Transverse colon (tissue), 3 donors: Measurements from ENCODE around the gene HAX1.

ENCODE experiments used
- EP300 ChIP-seq: sonication (generic); formaldehyde crosslinking; IDR thresholded peaks from one replicate; pipeline ENCODE4 v1.6.1; 2017; ENCODE audit warnings: antibody characterized with exemption, low read depth
- TF ChIP-seq, protein P1 (sequence below), 5 experiments: fragments of 200-600 bp in 3 of 5; fragments of 450-650 bp in 2 of 5; sonication (generic) in 3 of 5; IDR thresholded peaks; 1 replicate in 2 of 5; 2 replicates in 3 of 5; pipeline ENCODE4 v1.5.1; 2016 to 2017; ENCODE audit warnings: antibody characterized with exemption in 5 of 5, inconsistent platforms in 3 of 5, mild to moderate bottlenecking in 2 of 5, moderate library complexity in 1 of 5

DNA sequence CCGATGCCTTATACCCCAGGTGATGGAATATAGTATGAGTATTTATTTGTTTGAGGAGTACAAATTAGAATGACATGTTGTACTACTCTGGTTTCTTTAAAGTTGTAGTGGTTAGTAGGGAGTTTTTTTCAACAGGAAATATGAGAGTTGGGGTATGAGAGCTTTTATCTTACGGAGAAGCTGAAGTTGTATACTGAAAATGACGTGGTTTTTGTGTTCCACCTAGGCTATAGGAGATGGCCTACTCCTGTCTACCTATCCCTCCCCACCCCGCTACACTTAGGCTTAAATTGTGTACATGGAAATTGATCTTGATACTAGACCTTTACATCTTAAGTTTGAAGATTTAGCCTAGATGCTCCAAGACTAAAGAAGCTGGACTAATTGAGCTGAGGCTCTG is 6.8 kb upstream of the HAX1 start:
- TF ChIP-seq, protein P1, sequence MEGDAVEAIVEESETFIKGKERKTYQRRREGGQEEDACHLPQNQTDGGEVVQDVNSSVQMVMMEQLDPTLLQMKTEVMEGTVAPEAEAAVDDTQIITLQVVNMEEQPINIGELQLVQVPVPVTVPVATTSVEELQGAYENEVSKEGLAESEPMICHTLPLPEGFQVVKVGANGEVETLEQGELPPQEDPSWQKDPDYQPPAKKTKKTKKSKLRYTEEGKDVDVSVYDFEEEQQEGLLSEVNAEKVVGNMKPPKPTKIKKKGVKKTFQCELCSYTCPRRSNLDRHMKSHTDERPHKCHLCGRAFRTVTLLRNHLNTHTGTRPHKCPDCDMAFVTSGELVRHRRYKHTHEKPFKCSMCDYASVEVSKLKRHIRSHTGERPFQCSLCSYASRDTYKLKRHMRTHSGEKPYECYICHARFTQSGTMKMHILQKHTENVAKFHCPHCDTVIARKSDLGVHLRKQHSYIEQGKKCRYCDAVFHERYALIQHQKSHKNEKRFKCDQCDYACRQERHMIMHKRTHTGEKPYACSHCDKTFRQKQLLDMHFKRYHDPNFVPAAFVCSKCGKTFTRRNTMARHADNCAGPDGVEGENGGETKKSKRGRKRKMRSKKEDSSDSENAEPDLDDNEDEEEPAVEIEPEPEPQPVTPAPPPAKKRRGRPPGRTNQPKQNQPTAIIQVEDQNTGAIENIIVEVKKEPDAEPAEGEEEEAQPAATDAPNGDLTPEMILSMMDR (IDR thresholded peaks at IDR 0.05) = no peak
- no peak for TF ChIP-seq EP300
